IPS DF 19.7 (cell line): ENCODE results near the gene CARD11.

Experiments used
- DNase-seq: peaks from one replicate; pipeline ENCODE4 v3.0.0-alpha.2; 2013; ENCODE audit warnings: low read depth, low spot score

Gene CARD11

GRCh38 chr7:3020416-3020815 is 23.3 kb downstream of the CARD11 start:
- DNase-seq, result no peak

- no peak for DNase-seq
Observed at GRCh38 chr7:3019801-3020200, 23.9 kb downstream of the CARD11 start.

GRCh38 chr7:3013975-3014792 is 29.5 kb downstream of the CARD11 start:
- DNase-seq, result no peak

GRCh38 chr7:3011211-3011852 is 32.3 kb downstream of the CARD11 start:
- DNase-seq, result no peak

GRCh38 chr7:3010161-3010560 is 33.5 kb downstream of the CARD11 start:
- DNase-seq, result no peak

- DNase-seq, result no peak
Observed at GRCh38 chr7:3009086-3009485, 34.6 kb downstream of the CARD11 start.

GRCh38 chr7:3008386-3008785 is 35.3 kb downstream of the CARD11 start:
- DNase-seq, result no peak

GRCh38 chr7:3007696-3008095 is 36.0 kb downstream of the CARD11 start:
- DNase-seq, result no peak

GRCh38 chr7:3005257-3005656 is 38.4 kb downstream of the CARD11 start:
- no peak for DNase-seq

GRCh38 chr7:3003936-3004335 is 39.7 kb downstream of the CARD11 start:
- DNase-seq, result no peak

- DNase-seq, result no peak
Observed at GRCh38 chr7:3002631-3003030, 41.0 kb downstream of the CARD11 start.

GRCh38 chr7:3000566-3000965 is 43.1 kb downstream of the CARD11 start:
- DNase-seq, result no peak

- no peak for DNase-seq
Observed at GRCh38 chr7:2999078-2999500, 44.6 kb downstream of the CARD11 start.

- DNase-seq, result no peak
Observed at GRCh38 chr7:2997014-2997413, 46.7 kb downstream of the CARD11 start.

GRCh38 chr7:2996141-2996540 is 47.5 kb downstream of the CARD11 start:
- no peak for DNase-seq

- no peak for DNase-seq
Observed at GRCh38 chr7:2993868-2994267, 49.8 kb downstream of the CARD11 start.

GRCh38 chr7:2993396-2993795 is 50.3 kb downstream of the CARD11 start:
- DNase-seq, result no peak

GRCh38 chr7:2990949-2991470 is 52.7 kb downstream of the CARD11 start:
- no peak for DNase-seq

GRCh38 chr7:2986561-2986960 is 57.1 kb downstream of the CARD11 start:
- DNase-seq, result no peak

GRCh38 chr7:2985866-2986265 is 57.8 kb downstream of the CARD11 start:
- no peak for DNase-seq

GRCh38 chr7:2984091-2984490 is 59.6 kb downstream of the CARD11 start:
- DNase-seq, result no peak

- no peak for DNase-seq
Observed at GRCh38 chr7:2983586-2983985, 60.1 kb downstream of the CARD11 start.

GRCh38 chr7:2982831-2983230 is 60.8 kb downstream of the CARD11 start:
- no peak for DNase-seq
